Osteoblast (primary cell): ENCODE results near the gene P2RX5. TPM values are rescaled to one million over a fixed set of nuclear protein-coding genes. Genes with fewer than 3 reads are reported as not detected.

Source experiments
- DNase-seq: peaks from one replicate; pipeline ENCODE4 v3.0.0; 2011; ENCODE audit warnings: low spot score, mixed read lengths; ENCODE audit not compliant: insufficient read length; ENCODE audit errors: missing footprints
- H2AFZ ChIP-seq: 2 replicates; pipeline ENCODE4 v1.6.0; 2011; ENCODE audit warnings: mild to moderate bottlenecking, low read length
- H3K27ac ChIP-seq: 2 replicates; pipeline ENCODE4 v1.5.1; 2011; ENCODE audit warnings: mild to moderate bottlenecking, low read depth, low read length, moderate library complexity
- H3K27me3 ChIP-seq: 2 replicates; pipeline ENCODE4 v1.6.0; 2012; ENCODE audit warnings: mild to moderate bottlenecking, control low read depth, inconsistent platforms, low read length, moderate library complexity; ENCODE audit not compliant: insufficient read depth
- H3K36me3 ChIP-seq: 2 replicates; pipeline ENCODE4 v1.5.1; 2011; ENCODE audit warnings: mild to moderate bottlenecking, low read length, control low read depth, moderate library complexity; ENCODE audit not compliant: insufficient read depth
- H3K4me1 ChIP-seq: 2 replicates; pipeline ENCODE4 v1.5.1; 2011; ENCODE audit warnings: mild to moderate bottlenecking, low read length, control low read depth, moderate library complexity; ENCODE audit not compliant: insufficient read depth
- H3K4me2 ChIP-seq: 2 replicates; pipeline ENCODE4 v1.6.0; 2011; ENCODE audit warnings: mild to moderate bottlenecking, low read length; ENCODE audit not compliant: insufficient read depth
- H3K4me3 ChIP-seq: fragments of 200-600 bp; sonication (generic); 3 replicates; pipeline ENCODE4 v1.5.1; 2012; ENCODE audit warnings: mild to moderate bottlenecking, low read length, inconsistent platforms; ENCODE audit not compliant: insufficient read depth
- H3K79me2 ChIP-seq: 2 replicates; pipeline ENCODE4 v1.6.0; 2012; ENCODE audit warnings: mild to moderate bottlenecking, low read length, control low read depth, inconsistent platforms; ENCODE audit not compliant: insufficient read depth
- H3K9me3 ChIP-seq: 2 replicates; pipeline ENCODE4 v1.5.1; 2011; ENCODE audit warnings: low read depth, low read length, control low read depth
- H4K20me1 ChIP-seq: 2 replicates; pipeline ENCODE4 v1.6.0; 2012; ENCODE audit warnings: mild to moderate bottlenecking, low read length, control low read depth; ENCODE audit not compliant: insufficient read depth
- CTCF ChIP-seq: IDR thresholded peaks from 2 replicates; pipeline ENCODE4 v1.5.1; 2011; ENCODE audit warnings: mild to moderate bottlenecking, low read depth, low read length, moderate library complexity; ENCODE audit errors: extremely low read depth
- total RNA-seq: library from RNA; depleted of rRNA; stranded (reverse); fragments of >200 nt; gene quantifications from 2 replicates; pipeline ENCODE4 v1.2.3, GENCODE V29; 2012

Gene P2RX5
- total RNA-seq, 1 donor = 0.36 TPM

- Histone ChIP-seq H3K27me3 (peaks cover 5% of the 10 kb centered on the region), H3K4me2 (no peak overlapping the region), H3K4me3 (no peak overlapping the region), H2AFZ (no peak overlapping the region), H3K36me3 (no peaks in the 10 kb centered on the region), H3K79me2 (no peaks in the 10 kb centered on the region), H3K4me1 (no peaks in the 10 kb centered on the region), H3K27ac (no peak overlapping the region), H4K20me1 (no peaks in the 10 kb centered on the region), H3K9me3 (no peaks in the 10 kb centered on the region)
- peak; percentile 80 for DNase-seq
- TF ChIP-seq CTCF = no peak
These were observed 7.1 kb downstream of the P2RX5 start for GRCh38 chr17:3688852-3689261.

DNA sequence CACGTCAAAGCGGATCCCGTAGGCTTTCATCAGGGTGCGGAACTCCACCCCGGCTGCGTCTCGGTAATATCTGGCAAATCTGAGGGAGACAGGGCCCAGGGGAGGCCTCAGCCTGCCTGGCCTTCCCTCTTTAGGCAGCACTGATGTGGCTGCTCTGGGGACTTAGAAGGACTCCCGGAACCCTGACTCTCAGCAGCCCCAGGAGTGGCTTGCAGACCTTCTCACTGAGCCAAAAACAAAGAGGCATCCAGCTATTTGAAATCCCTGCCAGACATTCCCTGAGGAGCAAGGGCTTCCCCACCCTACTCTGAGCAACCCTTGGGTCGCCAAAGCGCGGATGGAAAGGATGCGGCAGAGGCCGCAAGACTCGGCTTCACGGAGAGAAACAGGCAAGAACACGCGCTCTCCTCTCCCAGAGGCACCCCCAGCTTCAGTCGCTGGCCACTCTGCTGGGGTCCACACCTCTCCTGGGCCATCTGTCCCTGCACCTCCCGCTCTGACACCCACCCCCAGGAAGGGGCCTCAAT, 7.9 kb downstream of the P2RX5 start:
- DNase-seq = peak; percentile 92
- Histone ChIP-seq H3K79me2 (no peaks in the 10 kb centered on the region), H3K4me1 (no peaks in the 10 kb centered on the region), H4K20me1 (no peaks in the 10 kb centered on the region), H3K4me3 (no peak overlapping the region), H2AFZ (peak overlapping the region; percentile 29), H3K4me2 (no peak overlapping the region), H3K27ac (no peak overlapping the region), H3K27me3 (peaks cover 4% of the 10 kb centered on the region), H3K36me3 (no peaks in the 10 kb centered on the region), H3K9me3 (no peaks in the 10 kb centered on the region)
- no peak for TF ChIP-seq CTCF

GRCh38 chr17:3685174-3685573, 10.8 kb downstream of the P2RX5 start:
- Histone ChIP-seq H3K36me3 (no peaks in the 10 kb centered on the region), H3K27ac (no peak overlapping the region), H3K4me1 (no peaks in the 10 kb centered on the region), H3K9me3 (no peaks in the 10 kb centered on the region), H4K20me1 (no peaks in the 10 kb centered on the region), H3K4me3 (no peak overlapping the region), H3K79me2 (no peaks in the 10 kb centered on the region), H2AFZ (no peak overlapping the region), H3K27me3 (peaks cover 4% of the 10 kb centered on the region), H3K4me2 (no peak overlapping the region)
- TF ChIP-seq CTCF = no peak
- DNase-seq = peak; percentile 75

GRCh38 chr17:3683054-3683511, 12.9 kb downstream of the P2RX5 start:
- no peaks in the 10 kb centered on the region for H3K9me3 ChIP-seq

More at GRCh38 chr17:3683054-3683511, 12.9 kb downstream of the P2RX5 start:
- H2AFZ ChIP-seq = no peak overlapping the region
- no peaks in the 10 kb centered on the region for H4K20me1 ChIP-seq
- no peaks in the 10 kb centered on the region for H3K36me3 ChIP-seq
- H3K4me2 ChIP-seq = no peak overlapping the region
- no peak overlapping the region for H3K4me3 ChIP-seq
- DNase-seq = peak; percentile 98
- H3K79me2 ChIP-seq = no peaks in the 10 kb centered on the region
- peaks cover 4% of the 10 kb centered on the region for H3K27me3 ChIP-seq
- peaks cover 2% of the 10 kb centered on the region for H3K4me1 ChIP-seq
- peak; percentile 88 for TF ChIP-seq CTCF
- no peak overlapping the region for H3K27ac ChIP-seq
